CD4-positive, alpha-beta T cell treated with Interleukin-4 for 4 hours (primary cell): ENCODE measurements around the gene STK32C.
"Not testable (repeated sequence)": the region's sequence is repeated elsewhere in the genome, so short reads cannot be mapped to it uniquely, and the experiment has no call there.

ENCODE experiments used
- DNase-seq: peaks from one replicate; pipeline ENCODE4 v3.0.0-alpha.2; 2020

Gene STK32C

DNA sequence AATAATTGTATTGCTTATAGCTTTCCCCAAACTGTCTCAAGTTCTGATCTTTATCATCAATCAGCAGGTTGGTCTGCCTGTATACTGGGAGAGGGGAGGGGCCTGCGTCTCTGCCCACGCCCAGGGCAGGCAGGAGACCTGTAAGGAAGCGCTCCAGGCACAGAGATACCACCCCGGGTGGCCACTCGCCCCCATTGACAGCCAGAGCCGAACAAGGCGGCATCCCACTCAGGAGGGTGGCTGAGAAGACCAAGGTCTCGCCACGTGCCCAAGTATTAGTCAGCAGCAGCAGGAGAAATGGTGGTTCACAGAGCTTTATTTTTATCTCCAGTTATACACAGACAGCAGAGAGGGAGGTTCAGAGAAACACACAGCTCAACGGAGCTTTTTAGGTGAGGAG lies 7.2 kb downstream of the STK32C start:
- no peak for DNase-seq

DNA sequence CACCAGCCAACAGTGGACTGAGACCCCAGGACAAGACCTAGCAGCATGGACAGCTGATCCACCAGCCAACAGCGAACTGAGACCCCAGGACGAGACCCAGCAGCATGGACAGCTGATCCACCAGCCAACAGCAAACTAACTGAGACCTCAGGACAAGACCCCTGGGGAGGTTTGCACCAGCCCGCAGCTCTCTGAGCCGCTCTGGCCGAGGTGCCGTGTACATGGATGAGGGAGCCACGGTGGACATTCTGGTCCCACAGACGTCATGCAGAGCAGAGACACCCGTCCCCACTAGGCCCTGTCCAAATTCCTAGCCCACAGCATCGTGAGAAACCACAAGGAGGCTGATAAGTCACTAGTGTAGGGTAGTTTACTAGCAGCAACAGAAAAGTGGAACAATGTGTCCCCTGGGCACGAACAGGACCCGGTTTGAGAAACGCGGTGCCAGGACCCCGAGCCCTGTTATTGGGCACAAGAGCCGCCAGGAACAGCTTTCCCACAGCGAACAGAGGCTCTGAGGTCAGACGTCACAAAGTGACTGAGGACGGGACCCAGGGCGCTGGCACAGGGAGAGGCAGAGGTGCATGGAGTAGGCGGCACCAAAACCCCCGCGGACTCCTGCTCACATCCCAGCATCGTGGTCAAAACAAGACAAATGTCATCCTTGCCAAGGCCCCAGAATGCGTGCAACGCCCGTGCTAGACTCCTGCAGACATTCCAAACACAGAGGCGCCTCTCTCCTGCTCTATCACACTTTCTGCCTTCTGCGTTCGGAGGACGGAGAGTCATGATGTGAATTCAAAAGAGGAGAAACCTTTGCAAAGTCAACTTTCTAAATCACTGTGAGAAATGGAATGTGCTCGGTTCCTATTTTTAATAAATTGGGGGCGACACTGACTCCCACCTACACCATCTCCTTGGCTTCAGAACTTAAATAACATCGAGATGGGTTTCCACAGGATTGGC lies 8.1 kb downstream of the STK32C start:
- DNase-seq = no peak

DNA sequence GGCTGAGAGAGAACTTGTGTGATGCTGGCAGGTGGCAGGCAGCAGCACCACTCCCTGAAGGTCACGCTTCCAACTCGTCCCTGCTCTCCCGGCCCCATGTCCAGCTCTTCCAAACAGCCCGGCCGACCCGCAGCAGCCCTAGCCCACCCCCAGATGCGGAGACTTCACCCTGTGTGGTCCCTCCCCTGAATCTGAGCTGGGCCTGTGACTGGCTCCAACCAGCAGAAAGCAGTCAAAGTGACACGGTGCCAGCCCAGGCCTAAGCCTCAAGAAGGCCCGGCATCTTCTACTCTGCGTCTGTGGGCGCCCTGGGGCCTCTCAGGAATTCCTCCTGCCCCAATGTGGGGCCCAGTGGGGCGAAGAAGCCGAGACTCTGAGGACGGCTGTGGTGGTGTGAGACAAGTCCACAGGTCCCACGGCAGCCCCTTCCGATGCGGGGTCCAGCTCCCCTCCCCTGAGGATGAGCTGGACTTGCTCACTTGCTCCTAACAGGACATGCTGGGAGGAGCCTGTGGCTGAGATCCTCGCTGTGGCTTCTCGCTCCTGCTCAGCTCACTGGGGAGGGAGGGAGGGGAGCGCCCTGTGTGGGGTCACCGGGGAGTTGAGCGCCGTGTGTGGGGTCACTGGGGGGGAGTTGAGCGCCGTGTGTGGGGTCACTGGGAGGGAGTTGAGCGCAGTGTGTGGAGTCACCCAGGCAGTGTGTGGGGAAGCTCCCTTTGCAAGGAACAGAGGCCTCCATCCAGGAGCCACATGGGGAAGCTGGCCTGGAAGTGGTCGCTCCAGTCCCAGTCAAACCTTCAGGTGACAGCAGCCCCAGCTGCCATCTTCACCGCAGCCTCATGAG lies 9.5 kb downstream of the STK32C start:
- DNase-seq = no peak

DNA sequence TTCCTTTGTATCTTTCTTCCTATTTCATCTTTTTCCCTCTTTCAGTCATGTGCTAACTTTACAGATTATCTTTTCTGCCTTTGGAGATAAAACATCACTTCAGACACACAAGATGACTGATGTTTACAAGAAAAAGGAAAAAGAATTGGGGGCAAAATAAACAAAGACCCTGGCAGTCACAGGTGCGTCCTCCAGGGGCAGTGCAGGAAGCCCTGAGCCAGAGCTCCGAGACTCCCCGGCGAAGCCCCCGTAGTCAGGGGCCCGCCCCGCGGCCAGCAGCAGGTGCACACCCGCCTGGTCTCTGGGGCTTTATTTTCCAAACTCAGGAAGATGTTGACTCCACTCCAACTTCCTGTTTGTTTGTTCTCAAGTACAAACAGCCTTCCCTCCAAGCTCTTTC lies 10.2 kb downstream of the STK32C start:
- no peak for DNase-seq

DNA sequence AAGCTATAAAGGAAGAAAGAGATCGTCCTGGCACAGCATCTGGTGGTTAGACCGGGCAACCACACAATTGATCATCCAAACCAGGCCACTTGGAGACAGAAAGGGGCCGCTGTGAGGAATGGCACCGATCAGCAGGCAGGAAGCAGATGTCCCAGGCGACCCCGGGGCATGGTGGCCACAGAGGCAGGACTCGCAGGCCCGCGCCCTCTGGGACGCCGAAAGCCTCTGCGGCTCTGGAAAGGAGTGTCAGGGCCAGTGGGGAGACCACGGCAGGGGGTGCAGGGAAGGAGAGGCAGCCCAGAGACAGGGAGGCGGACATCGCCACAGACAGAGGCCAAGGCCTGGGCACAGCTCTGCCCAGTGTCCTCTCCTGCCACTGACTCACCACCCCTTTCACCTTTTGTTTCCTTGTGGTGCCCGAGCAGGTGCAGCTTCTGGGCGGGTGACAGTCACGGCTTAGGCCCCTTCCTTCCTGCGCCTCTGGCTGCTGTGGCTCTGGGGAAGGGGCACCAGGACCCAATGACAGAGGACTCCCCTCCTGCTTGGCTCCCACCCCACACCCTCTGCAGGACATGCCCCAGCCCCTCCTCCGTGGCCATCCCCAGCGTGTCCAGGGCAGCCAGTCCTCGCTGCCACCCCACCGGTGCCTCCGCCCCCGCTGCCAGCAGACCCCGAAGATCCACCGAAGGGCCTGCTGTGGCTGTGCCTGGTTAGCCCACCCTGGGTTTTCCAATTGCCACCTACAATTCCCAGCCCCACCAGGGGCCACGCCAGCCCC lies 10.9 kb downstream of the STK32C start:
- no peak for DNase-seq

DNA sequence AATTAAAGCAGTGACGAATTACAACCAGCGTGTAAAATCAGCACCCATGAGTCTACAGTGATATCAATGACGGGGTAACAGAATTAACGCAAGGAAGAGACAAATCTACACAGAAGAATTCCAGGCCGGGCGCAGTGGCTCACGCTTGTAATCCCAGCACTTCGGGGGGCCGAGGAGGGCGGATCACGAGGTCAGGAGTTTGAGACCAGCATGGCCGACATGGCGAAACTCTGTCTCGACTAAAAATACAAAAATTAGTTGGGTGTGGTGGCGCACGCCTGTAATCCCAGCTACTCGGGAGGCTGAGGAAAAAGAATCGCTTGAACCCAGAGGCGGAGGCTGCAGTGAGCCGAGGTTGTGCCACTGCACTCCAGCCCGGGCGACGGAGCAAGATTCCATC lies 12.3 kb downstream of the STK32C start:
- not testable (repeated sequence) for DNase-seq

DNA sequence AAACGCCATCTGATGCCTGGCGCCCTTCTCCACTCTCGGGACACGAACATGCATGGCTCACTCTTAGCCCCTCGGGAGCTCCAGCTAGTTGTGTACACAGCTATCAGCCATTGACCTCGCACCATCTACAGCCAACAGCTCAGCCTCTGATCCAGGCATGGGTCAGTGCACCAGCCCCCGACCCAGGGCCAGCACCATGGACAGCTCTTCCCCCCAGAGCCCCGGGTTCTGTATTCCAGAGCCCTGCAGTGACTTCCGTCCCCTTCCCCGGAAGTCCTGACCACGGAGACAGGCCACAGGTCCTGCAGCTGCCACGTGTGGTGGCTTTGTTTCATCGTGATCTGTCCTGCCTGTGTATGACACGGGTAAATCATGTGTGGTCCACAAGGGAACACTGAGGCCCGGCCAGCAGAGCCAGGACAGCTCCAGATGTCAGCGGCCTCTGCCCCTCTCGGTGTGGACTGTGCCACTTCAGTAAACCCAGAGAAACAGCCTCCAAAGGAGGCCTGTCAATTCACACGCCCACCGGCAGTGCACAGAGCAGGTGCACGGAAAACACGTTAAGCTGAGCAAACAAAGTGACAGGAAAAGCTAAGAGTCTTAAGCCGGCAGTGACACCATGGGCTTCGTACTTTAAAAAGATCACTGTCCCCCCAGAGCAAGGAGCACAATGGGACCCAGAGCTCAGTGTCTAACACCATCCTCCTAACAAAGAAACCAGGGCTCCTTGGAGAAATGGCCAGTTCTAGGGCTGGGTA lies 13.0 kb downstream of the STK32C start:
- no peak for DNase-seq

DNA sequence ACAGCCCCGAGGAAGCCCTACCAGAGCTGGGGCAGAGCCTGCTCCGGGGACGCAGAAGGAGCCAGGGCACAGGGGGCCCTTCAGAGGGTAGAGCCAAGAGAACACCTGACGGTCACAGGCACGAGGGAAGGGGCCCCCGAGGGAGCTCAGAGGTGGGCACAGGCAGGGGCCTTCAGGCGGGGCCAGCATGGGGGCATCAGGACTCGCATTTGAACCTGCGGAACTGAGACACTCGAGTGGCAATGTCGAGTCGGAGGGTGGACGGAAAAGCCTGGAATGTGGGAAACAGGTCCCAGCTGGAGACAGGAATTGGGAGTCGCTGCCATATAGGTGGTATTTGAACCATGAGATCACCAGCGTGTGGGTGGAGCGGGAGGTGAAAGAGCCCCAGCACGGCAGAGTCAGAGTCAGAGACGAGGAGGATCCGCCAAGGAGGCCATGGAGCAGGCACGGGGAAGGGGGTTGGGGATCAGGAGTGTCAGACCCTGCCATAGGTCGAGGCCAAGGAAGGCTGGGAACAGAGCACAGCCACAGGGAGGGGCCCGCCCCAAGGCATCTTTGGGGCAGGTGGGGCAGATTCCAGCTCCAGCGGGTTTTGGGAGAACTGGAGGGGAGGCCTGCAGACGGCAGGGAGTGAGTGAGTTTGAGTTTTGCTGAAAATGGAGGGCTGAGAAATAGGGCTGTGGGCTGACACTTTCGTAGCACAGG lies 13.8 kb downstream of the STK32C start:
- DNase-seq = no peak

DNA sequence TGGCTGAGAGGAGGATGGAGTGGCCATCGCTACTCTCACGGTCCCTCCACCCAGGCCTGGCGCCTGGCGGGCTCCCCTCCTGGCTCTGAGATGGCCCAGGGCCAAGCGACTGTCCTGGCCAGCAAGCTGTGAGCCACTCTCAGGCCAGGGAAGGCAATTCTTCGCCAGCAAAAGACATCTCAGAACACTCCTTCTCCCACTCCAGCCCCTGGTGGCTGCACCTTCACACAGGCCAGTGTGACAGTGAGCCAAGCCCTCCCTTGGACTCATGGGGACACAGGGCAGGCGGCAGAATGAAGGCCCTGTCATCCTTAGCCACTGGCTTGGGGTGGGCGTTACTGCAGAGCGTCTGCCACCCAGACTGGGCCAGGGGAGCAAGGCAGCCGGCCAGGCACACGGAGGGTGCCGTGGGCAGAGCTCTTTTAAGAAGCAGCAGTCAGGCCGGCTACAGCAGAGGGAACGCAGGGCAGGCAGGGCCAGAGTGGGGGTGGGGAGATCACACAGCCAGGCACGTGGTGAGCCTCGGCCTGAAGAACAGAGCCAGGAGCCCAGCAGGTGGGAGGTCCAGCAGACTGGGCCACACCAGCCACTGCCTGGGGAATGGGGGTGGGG lies 14.4 kb downstream of the STK32C start:
- no peak for DNase-seq

DNA sequence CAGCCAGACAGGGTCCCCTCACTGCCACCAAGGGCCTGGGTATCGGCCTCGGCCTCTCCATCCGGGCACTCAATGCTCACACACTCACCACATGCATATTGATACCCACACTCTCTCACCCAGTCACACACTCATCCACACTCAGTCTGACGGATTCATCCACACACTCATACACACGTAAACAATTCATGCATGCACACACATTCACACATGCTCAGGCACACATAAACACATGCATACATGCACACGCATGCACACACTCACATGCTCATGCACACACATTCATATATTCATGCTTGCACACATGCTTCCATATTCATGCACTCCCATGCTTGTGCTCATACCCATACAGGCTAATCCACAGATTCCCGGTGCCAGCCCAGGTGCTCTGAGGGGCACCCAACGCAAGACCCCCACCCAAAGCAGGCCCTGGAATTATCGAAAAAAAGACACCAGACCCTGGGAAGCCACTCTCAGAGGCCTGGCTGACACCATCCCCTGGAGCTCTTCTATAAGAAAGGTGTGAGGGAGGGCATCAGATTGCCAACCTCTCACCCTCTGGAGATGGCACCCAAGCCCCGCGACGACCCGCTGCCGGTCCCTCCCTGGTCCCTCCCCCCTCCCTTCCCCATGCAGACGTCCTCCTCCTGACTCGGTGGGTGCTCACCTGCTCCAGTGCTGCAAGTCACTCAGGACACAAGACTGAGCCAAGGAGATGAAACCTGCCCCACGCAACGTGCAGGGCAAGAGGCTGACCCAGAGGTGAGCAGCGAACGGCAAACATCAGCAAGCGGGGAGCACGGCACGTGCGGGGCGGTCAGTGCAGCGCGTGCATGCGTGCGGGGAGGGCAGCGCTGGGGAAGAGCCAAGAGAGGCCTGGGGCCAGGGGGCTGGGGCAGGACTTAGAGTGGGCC lies 15.2 kb downstream of the STK32C start:
- no peak for DNase-seq

DNA sequence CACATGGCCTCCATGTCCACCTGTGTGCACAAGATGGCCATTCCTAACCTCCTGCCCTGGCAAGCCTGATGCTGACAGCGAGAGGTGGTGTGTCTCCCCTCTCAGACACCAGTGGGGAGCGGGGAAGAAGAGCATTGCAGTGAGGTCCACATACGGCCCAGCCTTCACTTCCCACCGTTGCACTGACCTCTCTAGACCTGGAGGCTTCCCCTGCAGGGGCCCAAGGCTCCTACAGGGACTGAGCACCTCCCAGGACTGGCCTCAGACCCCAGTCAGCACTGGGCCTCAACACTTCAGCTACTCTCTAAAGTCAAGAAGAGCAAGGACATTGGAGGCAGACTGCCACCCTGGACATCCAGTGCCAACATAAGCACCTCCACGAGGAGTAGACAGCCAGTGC lies 15.9 kb downstream of the STK32C start:
- no peak for DNase-seq

DNA sequence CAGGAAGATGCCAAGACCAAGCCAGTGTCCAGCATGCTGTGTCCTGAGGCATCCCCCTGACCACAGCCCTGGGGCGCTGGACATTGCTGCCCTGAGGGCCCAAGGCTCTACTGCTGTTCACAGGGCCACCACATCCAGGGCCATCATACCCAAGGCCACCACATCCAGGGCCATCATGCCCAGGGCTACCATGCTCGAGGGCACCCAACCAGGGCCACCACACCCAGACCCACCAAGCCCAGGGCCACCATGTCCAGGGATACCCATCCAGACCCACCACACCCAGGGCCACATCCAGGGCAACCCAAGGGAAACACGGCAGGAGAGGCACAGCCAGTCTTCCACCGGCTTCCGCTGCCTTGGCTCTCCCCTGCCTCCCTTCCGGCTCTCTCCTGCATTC lies 17.1 kb downstream of the STK32C start:
- no peak for DNase-seq

DNA sequence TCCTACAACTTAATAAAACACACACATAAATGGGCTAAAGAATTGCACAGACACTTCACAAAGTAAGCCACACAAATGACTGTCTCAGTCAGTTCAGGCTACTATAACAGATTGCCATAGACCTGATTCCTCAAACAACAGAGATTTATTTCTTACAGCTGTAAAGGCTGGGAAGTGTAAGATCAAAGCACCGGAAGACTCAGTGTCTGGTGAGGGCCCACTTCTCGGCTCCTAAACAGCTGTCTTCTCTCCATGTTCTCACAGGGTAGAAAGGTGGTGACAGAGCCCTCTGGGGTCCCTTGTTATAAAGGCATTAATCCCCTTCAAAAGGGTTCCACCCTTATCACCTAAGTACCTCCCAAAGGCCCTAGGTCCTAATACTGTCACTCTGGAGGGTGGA lies 18.3 kb downstream of the STK32C start:
- DNase-seq = no peak

DNA sequence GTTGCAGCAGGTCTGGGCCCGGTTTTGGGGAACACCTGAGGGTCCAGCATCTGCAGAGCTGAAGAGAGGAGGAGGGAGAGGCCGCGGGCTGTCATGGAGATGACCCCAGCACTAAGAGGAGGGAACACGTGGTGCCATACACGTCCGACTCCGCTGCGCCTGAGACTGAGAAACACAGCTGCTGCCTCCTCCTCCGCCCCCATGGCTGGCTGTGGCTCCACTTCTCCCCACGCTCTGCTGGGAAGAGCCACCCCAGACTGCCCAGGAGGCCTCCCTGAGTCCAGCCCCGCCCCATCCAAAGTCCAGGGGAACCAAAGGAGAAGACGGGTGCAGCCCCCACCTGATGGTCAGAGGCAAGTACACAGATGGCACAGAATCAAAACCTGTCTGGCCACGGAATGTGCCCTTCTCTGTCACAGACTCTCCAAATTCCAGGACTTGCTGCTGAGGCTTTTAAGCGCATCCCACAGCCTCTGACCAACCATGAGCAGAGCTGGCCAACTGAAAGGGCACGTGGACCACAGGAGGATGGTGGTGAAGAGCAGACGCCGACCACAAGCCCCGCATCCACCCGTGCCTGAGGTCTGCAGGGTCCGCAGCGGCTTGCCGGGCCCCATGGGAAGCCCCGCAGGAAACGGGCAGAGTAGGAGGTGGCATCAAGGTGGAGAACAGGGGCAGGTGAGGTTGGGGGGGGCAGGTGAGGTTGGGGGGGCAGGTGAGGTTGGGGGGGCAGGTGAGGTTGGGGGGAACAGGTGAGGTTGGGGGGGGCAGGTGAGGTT lies 24.0 kb downstream of the STK32C start:
- DNase-seq = no peak

DNA sequence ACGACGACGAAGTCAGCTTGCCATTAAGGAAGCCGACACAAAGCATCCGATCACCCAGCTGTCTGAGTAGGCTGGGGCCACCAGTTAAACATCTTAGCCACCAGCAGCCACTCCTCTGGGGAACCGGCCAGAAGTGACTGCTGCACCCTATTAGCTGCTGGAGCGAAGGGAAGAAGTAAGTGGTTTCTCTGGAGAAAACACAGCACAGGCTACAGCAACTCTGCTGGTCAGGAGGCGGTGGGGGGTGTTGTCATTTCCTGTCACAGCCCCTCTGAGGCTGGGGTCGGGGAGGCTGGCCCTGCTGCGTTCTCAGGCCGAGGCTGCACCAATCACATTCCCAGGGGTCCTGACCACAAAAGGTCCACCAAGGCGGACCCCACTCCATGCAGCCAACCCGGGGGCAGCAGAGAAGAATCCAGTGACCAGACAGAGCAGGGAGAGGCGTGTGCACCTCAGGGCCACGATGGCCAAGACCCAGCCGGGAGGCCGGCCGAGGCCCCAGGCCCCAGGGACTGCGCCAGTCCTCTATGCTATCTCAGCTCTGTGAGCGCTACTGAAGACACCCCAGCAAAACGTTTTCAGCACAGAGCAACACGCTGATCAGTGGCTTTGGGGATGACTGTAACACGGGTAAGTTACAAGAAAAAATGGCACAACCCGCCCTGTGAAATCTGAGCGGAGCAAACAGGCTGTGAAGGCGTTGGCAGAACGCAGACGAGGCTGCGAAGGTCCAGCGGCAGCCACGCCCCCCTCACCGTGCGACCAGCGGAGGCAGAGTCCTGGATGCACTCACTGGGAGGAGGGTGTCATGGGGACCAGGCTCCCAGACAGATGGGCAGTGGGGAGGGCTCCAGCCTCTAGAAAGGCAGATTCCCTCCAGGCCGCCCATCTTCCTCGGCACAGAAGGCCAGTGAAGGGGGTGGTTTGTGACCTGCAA lies 24.8 kb downstream of the STK32C start:
- no peak for DNase-seq

DNA sequence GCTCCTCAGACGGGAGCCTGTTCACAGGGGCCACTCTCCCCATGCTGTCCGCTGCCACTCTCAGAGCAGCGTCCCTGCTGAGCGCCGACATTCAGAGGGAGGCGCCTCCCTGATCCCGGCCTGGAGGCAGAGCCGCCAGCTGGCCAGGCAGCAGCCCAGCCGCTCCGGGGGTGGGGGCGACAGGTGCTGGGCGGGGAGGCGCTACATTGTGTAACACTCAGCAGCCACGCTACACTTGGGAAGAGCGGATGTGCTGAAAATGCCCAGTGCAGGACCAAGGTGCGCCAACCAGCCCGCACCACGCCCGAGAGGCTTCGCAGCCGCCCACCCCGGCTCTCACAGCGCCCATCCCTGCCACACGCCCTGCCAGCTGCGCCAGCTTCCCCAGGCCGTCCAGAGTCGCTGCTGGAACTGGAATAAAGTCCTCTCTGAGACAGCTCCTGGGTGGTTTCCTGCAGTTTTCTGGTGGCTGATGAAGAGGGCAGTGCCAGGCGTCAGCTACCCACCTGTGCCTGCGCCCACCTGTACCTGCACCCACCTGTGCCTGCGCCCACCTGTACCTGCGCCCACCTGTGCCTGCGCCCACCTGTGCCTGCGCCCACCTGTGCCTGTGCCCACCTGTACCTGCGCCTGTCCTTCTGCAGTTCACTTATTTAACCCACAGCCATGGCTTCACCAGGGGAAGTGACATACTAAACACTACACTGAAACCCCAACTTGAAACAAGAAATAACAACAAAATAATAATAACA lies 25.7 kb downstream of the STK32C start:
- no peak for DNase-seq

DNA sequence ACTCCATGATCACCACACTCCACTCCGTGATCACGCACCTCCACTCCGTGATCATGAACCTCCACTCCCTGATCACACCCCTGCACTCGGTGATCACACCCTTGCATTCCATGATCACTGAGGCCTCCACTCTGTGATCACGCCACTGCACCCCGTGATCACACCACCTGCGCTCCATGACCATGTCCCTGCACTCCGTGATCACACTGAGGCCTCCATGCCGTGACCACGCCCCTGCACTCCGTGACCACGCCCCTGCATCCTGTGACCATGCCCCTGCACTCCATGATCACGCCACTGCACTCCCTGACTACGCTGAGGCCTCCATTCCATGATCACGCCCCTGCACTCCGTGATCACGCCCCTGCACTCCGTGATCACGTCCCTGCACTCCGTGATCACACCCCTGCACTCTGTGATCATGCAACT lies 27.1 kb downstream of the STK32C start:
- no peak for DNase-seq
